B cell (primary cell): ENCODE data around the gene VWA5A. TPM values are rescaled to one million over a fixed set of nuclear protein-coding genes. Genes with fewer than 3 reads are reported as not detected.

Source experiments
- ATAC-seq: fragments of 200-7000 bp; cut with Tn5 transposase; one replicate; pipeline ENCODE4 v1.10.0; 2021; ENCODE audit warnings: low read depth, mild to moderate bottlenecking, moderate number of reproducible peaks, moderate library complexity
- CTCF ChIA-PET: fragments of 350-600 bp; sonication (Branson Sonifier 250); formaldehyde crosslinking; loops from one replicate; lab custom pipeline; 2021; ENCODE audit warnings: antibody characterized with exemption, inconsistent platforms; lab: Charles Lee
- POLR2A ChIA-PET: fragments of 350-600 bp; sonication (Branson Sonifier 250); formaldehyde crosslinking; loops from one replicate; lab custom pipeline; 2021; ENCODE audit warnings: antibody characterized with exemption; lab: Charles Lee
- DNase-seq: peaks from one replicate; pipeline ENCODE4 v3.0.0; 2013
- H2AFZ ChIP-seq: 2 replicates; pipeline ENCODE4 v1.6.1; 2012; ENCODE audit warnings: mild to moderate bottlenecking, low read depth, low read length; ENCODE audit not compliant: insufficient read depth, poor library complexity, severe bottlenecking
- H3K27ac ChIP-seq, 2 donors: 1 replicate in 1 of 2; 2 replicates in 1 of 2; pipeline ENCODE4 v1.5.1; 2012 to 2013; ENCODE audit warnings: low read length in 2 of 2, mild to moderate bottlenecking in 2 of 2, moderate library complexity in 1 of 2
- H3K27me3 ChIP-seq, 4 experiments: fragments of 200-600 bp in 1 of 4; sonication (generic) in 1 of 4; replicated peaks in 1 of 4; 1 replicate in 2 of 4; 2 replicates in 2 of 4; pipeline versions ENCODE4 v1.6.1 to v1.7.0; 2013 to 2016; ENCODE audit warnings: low read length in 3 of 4, mild to moderate bottlenecking in 2 of 4, mixed read lengths in 1 of 4, moderate library complexity in 1 of 4; ENCODE audit not compliant: insufficient read depth in 4 of 4, control insufficient read depth in 3 of 4; ENCODE audit errors: control extremely low read depth in 1 of 4
- H3K36me3 ChIP-seq, 2 experiments: replicated peaks in 1 of 2; 1 replicate in 1 of 2; 2 replicates in 1 of 2; pipeline versions ENCODE4 v1.6.1 to v1.7.1; 2013; ENCODE audit warnings: low read length in 1 of 2; ENCODE audit not compliant: insufficient read depth in 2 of 2, control insufficient read depth in 1 of 2; ENCODE audit errors: control extremely low read depth in 1 of 2, extremely low read depth in 1 of 2
- H3K4me1 ChIP-seq, 2 donors: fragments of 200-600 bp in 1 of 2; sonication (generic) in 1 of 2; 1 replicate in 1 of 2; 2 replicates in 1 of 2; pipeline versions ENCODE4 v1.5.1 to v1.6.1; 2013 to 2017; ENCODE audit warnings: low read length in 2 of 2; ENCODE audit not compliant: control insufficient read depth in 2 of 2, insufficient read depth in 2 of 2
- H3K4me2 ChIP-seq: replicated peaks from 2 replicates; pipeline ENCODE3; 2012; ENCODE audit warnings: mild to moderate bottlenecking, low read depth, low read length; ENCODE audit not compliant: poor library complexity, severe bottlenecking
- H3K4me3 ChIP-seq, 5 experiments: fragments of 200-600 bp in 1 of 5; sonication (generic) in 1 of 5; 1 replicate in 3 of 5; 2 replicates in 2 of 5; pipeline versions ENCODE4 v1.5.1 to v1.7.0; 2011 to 2016; ENCODE audit warnings: low read length in 4 of 5, mild to moderate bottlenecking in 4 of 5, low read depth in 2 of 5, control low read depth in 1 of 5, moderate library complexity in 1 of 5; ENCODE audit not compliant: insufficient read depth in 1 of 5; ENCODE audit errors: control extremely low read depth in 1 of 5, extremely low read depth in 1 of 5
- H3K79me2 ChIP-seq: fragments of 200-600 bp; sonication (generic); one replicate; pipeline ENCODE4 v1.6.0; 2016; ENCODE audit warnings: low read length; ENCODE audit not compliant: control insufficient read depth, insufficient read depth
- H3K9ac ChIP-seq: fragments of 200-600 bp; sonication (generic); 2 replicates; pipeline ENCODE4 v1.6.1; 2017; ENCODE audit warnings: mild to moderate bottlenecking, low read length, moderate library complexity
- H3K9me3 ChIP-seq, 3 donors: one replicate each; pipeline versions ENCODE4 v1.6.1 to v1.7.1; 2013; ENCODE audit warnings: low read length in 2 of 3; ENCODE audit not compliant: control insufficient read depth in 2 of 3, insufficient read depth in 1 of 3; ENCODE audit errors: control extremely low read depth in 1 of 3
- H4K20me1 ChIP-seq: 2 replicates; pipeline ENCODE4 v1.6.0; 2012; ENCODE audit warnings: mild to moderate bottlenecking, low read length; ENCODE audit not compliant: insufficient read depth, control insufficient read depth, poor library complexity, severe bottlenecking
- H3K27ac Mint-ChIP-seq: one replicate; pipeline ENCODE4 v1.8.0; 2021; ENCODE audit warnings: mixed read lengths
- H3K27me3 Mint-ChIP-seq: one replicate; pipeline ENCODE4 v1.8.0; 2021; ENCODE audit warnings: mixed read lengths
- H3K4me1 Mint-ChIP-seq: one replicate; pipeline ENCODE4 v1.8.0; 2021; ENCODE audit warnings: mixed read lengths
- H3K4me3 Mint-ChIP-seq: one replicate; pipeline ENCODE4 v1.8.0; 2021; ENCODE audit warnings: mixed read lengths
- H3K9me3 Mint-ChIP-seq: one replicate; pipeline ENCODE4 v1.8.0; 2022; ENCODE audit warnings: mixed read lengths; ENCODE audit not compliant: insufficient read depth
- EZH2 ChIP-seq: IDR thresholded peaks from 2 replicates; pipeline ENCODE4 v1.6.1; 2012; ENCODE audit warnings: borderline replicate concordance, low read depth, mild to moderate bottlenecking, moderate library complexity, low read length; ENCODE audit not compliant: insufficient read depth, poor library complexity, severe bottlenecking
- WGBS: methylation state at CpG from one replicate; pipeline ENCODE4 v1.1.5; 2013; ENCODE audit warnings: missing lambda C conversion rate; ENCODE audit not compliant: insufficient coverage; 5-methylcytosine and 5-hydroxymethylcytosine counted together
- intact Hi-C: fragments of 100-400 bp; cut with micrococcal nuclease; formaldehyde crosslinking; loops from one replicate; pipeline ENCODE4 v1.10.0; 2022
- polyA plus RNA-seq: library from polyadenylated mRNA; depleted of rRNA; stranded (reverse); fragments of >200 nt; gene quantifications from 2 replicates; pipeline ENCODE4 v1.2.3, GENCODE V29; 2012
- total RNA-seq, 2 donors: library from RNA; stranded (reverse); fragments of 120-200 nt in 1 of 2; gene quantifications; 1 replicate in 1 of 2; 2 replicates in 1 of 2; pipeline versions ENCODE4 v1.2.3 to v1.2.4, GENCODE V29; 2013 to 2022
- TF ChIP-seq, protein P1 (sequence below): fragments of 200-600 bp; IDR thresholded peaks from one replicate; pipeline ENCODE4 v1.8.0; 2022; ENCODE audit warnings: antibody characterized with exemption, mild to moderate bottlenecking

The VWA5A gene
- total and polyA plus RNA-seq, 2 donors (not counting 1 experiment from before 2014, with no cell fraction given): 4.9 to 6.3 TPM

GRCh38 chr11:124085583-124085982 lies 29.7 kb upstream of the VWA5A start:
- Histone ChIP-seq H3K4me1 (no peaks in the 10 kb centered on the region), H3K9ac (no peak overlapping the region), H3K79me2 (no peaks in the 10 kb centered on the region), H3K27me3 (no peaks in the 10 kb centered on the region), H3K9me3 (no peaks in the 10 kb centered on the region), H3K27ac (no peak overlapping the region), H2AFZ (no peak overlapping the region), H4K20me1 (no peaks in the 10 kb centered on the region), H3K4me2 (no peak overlapping the region), H3K4me3 (no peak overlapping the region), H3K36me3 (no peaks in the 10 kb centered on the region)
- Mint-ChIP-seq H3K4me3 (no peak overlapping the region), H3K4me1 (no peaks in the 10 kb centered on the region), H3K27me3 (peaks cover 28% of the 10 kb centered on the region), H3K9me3 (no peaks in the 10 kb centered on the region), H3K27ac (no peak overlapping the region)
- DNase-seq (no peak), ATAC-seq (no peak)
- CTCF ChIA-PET: interaction anchor here (0.6 kb wide), 1 partner anchor 14 kb away, joined by 3 read pairs; no protein-coding TSS in a partner anchor
- TF ChIP-seq, protein P1, sequence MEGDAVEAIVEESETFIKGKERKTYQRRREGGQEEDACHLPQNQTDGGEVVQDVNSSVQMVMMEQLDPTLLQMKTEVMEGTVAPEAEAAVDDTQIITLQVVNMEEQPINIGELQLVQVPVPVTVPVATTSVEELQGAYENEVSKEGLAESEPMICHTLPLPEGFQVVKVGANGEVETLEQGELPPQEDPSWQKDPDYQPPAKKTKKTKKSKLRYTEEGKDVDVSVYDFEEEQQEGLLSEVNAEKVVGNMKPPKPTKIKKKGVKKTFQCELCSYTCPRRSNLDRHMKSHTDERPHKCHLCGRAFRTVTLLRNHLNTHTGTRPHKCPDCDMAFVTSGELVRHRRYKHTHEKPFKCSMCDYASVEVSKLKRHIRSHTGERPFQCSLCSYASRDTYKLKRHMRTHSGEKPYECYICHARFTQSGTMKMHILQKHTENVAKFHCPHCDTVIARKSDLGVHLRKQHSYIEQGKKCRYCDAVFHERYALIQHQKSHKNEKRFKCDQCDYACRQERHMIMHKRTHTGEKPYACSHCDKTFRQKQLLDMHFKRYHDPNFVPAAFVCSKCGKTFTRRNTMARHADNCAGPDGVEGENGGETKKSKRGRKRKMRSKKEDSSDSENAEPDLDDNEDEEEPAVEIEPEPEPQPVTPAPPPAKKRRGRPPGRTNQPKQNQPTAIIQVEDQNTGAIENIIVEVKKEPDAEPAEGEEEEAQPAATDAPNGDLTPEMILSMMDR: no peak
- TF ChIP-seq EZH2: no peak
- 89% methylated on average over 3 of the region's 3 CpGs for WGBS
- POLR2A ChIA-PET: no interaction called here
- intact Hi-C loops: no loop called here

- Histone ChIP-seq H3K79me2 (no peaks in the 10 kb centered on the region), H3K4me2 (no peak overlapping the region), H3K4me3 (no peak overlapping the region), H3K9me3 (no peaks in the 10 kb centered on the region), H3K27me3 (no peaks in the 10 kb centered on the region), H3K27ac (no peak overlapping the region), H3K4me1 (no peaks in the 10 kb centered on the region), H3K9ac (no peak overlapping the region), H3K36me3 (no peaks in the 10 kb centered on the region), H4K20me1 (no peaks in the 10 kb centered on the region), H2AFZ (no peak overlapping the region)
- Mint-ChIP-seq H3K27me3 (peaks cover 29% of the 10 kb centered on the region), H3K4me1 (no peaks in the 10 kb centered on the region), H3K4me3 (no peak overlapping the region), H3K9me3 (no peaks in the 10 kb centered on the region), H3K27ac (no peak overlapping the region)
- POLR2A ChIA-PET: no interaction called here
- CTCF ChIA-PET: no interaction called here
- intact Hi-C loops: no loop called here
- TF ChIP-seq EZH2: no peak
- TF ChIP-seq, protein P1: no peak
- DNase-seq: no peak
- 58% methylated on average over 4 of the region's 10 CpGs for WGBS
- ATAC-seq: no peak
Observed at GRCh38 chr11:124085997-124086846, 29.0 kb upstream of the VWA5A start.
